ENCODE measurements around the gene SMTN. TPM values are rescaled to one million over a fixed set of nuclear protein-coding genes. Genes with fewer than 3 reads are reported as not detected.

Gene SMTN
- total RNA-seq, 1 donor from 2014 or later: 40.8 TPM

DNA sequence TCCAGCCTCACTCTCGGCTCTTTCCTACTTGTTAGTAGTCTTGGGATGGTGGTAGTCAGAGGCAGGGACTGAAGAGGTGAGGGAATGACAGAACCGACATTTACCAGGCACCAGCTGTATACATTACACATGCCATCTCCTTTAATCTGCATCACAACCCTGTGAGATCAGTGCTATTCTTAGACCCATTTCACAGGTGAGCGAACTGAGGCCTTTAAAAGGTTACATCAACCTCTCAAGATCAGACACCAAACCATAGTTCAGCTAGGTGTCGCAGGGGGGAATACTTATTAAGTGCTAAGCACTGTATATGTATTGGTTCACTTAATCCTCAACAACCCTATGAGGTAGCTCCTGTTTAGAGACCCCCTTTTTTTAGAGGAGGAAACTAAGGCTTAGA, 53.6 kb downstream of the SMTN start:
- Mint-ChIP-seq H3K27me3 (peaks cover under 1% of the 10 kb centered on the region), H3K36me3 (ENCODE audit: insufficient read depth) (no peaks in the 10 kb centered on the region), H3K27ac (no peak overlapping the region), H3K9me3 (ENCODE audit: low read depth) (no peaks in the 10 kb centered on the region), H3K4me1 (ENCODE audit: low read depth) (peaks cover 2% of the 10 kb centered on the region), H3K4me3 (ENCODE audit: low read depth) (no peak overlapping the region)
- DNase-seq (ENCODE audit: low spot score, unreplicated experiment): no peak
- TF ChIP-seq, protein P1, sequence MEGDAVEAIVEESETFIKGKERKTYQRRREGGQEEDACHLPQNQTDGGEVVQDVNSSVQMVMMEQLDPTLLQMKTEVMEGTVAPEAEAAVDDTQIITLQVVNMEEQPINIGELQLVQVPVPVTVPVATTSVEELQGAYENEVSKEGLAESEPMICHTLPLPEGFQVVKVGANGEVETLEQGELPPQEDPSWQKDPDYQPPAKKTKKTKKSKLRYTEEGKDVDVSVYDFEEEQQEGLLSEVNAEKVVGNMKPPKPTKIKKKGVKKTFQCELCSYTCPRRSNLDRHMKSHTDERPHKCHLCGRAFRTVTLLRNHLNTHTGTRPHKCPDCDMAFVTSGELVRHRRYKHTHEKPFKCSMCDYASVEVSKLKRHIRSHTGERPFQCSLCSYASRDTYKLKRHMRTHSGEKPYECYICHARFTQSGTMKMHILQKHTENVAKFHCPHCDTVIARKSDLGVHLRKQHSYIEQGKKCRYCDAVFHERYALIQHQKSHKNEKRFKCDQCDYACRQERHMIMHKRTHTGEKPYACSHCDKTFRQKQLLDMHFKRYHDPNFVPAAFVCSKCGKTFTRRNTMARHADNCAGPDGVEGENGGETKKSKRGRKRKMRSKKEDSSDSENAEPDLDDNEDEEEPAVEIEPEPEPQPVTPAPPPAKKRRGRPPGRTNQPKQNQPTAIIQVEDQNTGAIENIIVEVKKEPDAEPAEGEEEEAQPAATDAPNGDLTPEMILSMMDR (IDR thresholded peaks at IDR 0.05; ENCODE audit: unreplicated experiment): no peak

DNA sequence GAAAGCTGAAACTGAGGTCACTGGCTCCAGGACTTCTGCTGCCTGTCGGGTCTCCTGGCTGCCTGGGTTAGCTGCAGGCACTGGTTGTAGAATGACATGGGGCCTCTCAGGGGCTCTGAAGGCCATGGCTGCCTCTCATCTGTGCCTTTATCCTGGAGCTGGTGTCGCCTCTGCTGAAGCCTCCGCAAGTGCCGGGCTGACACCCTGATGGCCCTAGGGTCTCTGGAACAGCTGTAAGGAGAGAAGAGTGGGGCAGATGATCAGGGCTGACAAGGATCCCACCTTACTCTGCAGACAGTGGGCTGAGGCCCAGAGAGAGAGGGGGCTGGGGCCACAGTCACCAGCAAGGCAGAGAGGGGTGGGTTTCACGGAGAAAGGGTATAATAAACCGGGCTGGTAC, 54.6 kb downstream of the SMTN start:
- TF ChIP-seq, protein P1 (IDR thresholded peaks at IDR 0.05; ENCODE audit: unreplicated experiment): no peak
- Mint-ChIP-seq H3K27me3 (peaks cover 4% of the 10 kb centered on the region), H3K27ac (no peak overlapping the region), H3K9me3 (ENCODE audit: low read depth) (no peaks in the 10 kb centered on the region), H3K4me3 (ENCODE audit: low read depth) (no peak overlapping the region), H3K4me1 (ENCODE audit: low read depth) (peaks cover 4% of the 10 kb centered on the region), H3K36me3 (ENCODE audit: insufficient read depth) (no peaks in the 10 kb centered on the region)
- no peak for DNase-seq (ENCODE audit: low spot score, unreplicated experiment)

DNA sequence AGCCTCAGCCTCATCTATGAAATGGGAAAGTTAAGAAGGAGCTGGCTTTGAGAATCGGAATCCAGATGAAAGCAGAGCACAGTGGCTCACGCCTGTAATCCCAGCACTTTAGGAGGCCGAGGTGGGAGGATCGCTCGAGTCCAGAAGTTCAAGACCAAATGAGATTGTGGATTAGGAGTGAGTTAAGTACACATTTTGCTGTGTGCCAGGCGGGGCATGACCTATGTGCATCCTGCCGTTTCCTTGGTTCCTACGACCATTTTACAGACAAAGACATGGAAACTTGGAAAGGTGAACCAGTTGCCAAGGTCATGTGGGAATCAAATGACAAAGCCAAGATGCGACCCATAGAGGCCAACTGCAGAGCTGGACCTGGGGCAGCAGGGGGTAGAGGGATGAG, 55.0 kb downstream of the SMTN start:
- H3K4me3 Mint-ChIP-seq (ENCODE audit: low read depth): no peak overlapping the region
- DNase-seq (ENCODE audit: low spot score, unreplicated experiment): no peak
- no peak overlapping the region for H3K27ac Mint-ChIP-seq
- H3K27me3 Mint-ChIP-seq: peaks cover 4% of the 10 kb centered on the region
- peaks cover 4% of the 10 kb centered on the region for H3K4me1 Mint-ChIP-seq (ENCODE audit: low read depth)
- TF ChIP-seq, protein P1 (IDR thresholded peaks at IDR 0.05; ENCODE audit: unreplicated experiment): no peak
- H3K9me3 Mint-ChIP-seq (ENCODE audit: low read depth): no peaks in the 10 kb centered on the region
- no peaks in the 10 kb centered on the region for H3K36me3 Mint-ChIP-seq (ENCODE audit: insufficient read depth)

DNA sequence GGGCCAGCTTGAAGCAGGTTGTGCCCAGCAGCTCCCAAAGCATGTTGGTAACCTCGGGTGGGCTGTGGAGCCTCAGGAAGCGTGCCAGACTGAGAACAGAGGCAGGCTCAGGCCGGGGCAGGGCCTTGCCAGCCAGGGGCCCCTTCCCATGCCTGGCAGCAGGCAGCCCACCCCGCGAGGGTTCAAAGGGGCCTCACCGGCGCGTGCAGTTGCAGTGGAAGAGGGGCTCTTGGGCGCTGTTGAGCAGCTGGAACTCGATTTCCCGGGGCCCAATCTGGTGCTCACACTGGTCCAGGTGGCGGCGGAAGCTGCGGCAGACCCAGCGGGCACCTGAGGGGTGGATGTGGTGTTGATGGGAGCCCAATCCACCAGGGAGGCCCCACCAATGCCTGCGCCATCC, 55.6 kb downstream of the SMTN start:
- H3K27me3 Mint-ChIP-seq: peaks cover 4% of the 10 kb centered on the region
- H3K4me3 Mint-ChIP-seq (ENCODE audit: low read depth): no peak overlapping the region
- peaks cover 2% of the 10 kb centered on the region for H3K4me1 Mint-ChIP-seq (ENCODE audit: low read depth)
- no peaks in the 10 kb centered on the region for H3K9me3 Mint-ChIP-seq (ENCODE audit: low read depth)
- TF ChIP-seq, protein P1 (IDR thresholded peaks at IDR 0.05; ENCODE audit: unreplicated experiment): no peak
- DNase-seq (ENCODE audit: low spot score, unreplicated experiment): no peak
- H3K36me3 Mint-ChIP-seq (ENCODE audit: insufficient read depth): no peaks in the 10 kb centered on the region
- no peak overlapping the region for H3K27ac Mint-ChIP-seq

DNA sequence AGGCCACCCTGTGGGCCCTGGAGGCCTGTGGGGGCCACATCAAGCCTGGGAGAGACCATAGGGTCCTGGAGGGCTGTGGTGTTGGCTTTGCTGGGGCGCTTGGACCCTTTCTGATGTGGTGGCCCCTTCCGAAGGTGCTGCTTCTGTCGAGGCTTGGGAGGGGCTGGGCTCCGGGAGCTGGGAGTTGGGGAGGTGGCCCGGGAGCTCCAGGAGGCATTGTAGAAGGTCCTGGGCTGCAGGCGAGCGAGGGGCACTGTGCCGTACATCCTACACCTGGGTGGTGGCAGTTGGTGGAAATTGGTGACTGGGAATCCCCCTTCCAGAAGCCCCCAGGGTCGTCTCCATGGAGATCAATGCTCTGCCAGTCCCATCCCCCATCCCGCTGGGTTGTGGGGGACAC, 56.6 kb downstream of the SMTN start:
- Mint-ChIP-seq H3K9me3 (ENCODE audit: low read depth) (no peaks in the 10 kb centered on the region), H3K36me3 (ENCODE audit: insufficient read depth) (no peaks in the 10 kb centered on the region), H3K4me3 (ENCODE audit: low read depth) (no peak overlapping the region), H3K27ac (no peak overlapping the region), H3K4me1 (ENCODE audit: low read depth) (peaks cover 2% of the 10 kb centered on the region), H3K27me3 (peaks cover 4% of the 10 kb centered on the region)
- TF ChIP-seq, protein P1 (IDR thresholded peaks at IDR 0.05; ENCODE audit: unreplicated experiment): no peak
- no peak for DNase-seq (ENCODE audit: low spot score, unreplicated experiment)
